Body of pancreas (tissue), 4 donors: ENCODE data around the gene LRCH4.
"Not testable (repeated sequence)": the region's sequence is repeated elsewhere in the genome, so short reads cannot be mapped to it uniquely, and the experiment has no call there.

Source experiments
- CTCF ChIP-seq, 7 experiments: fragments of 450-650 bp in 4 of 7; fragments of 200-600 bp in 3 of 7; sonication (generic) in 3 of 7; IDR thresholded peaks; one replicate each; pipeline ENCODE4 v1.5.1; 2016 to 2019; ENCODE audit warnings: antibody characterized with exemption in 7 of 7
- POLR2A ChIP-seq, 3 donors: fragments of 450-650 bp; IDR thresholded peaks; one replicate each; pipeline ENCODE4 v1.6.1; 2016; ENCODE audit warnings: antibody characterized with exemption in 3 of 3, mild to moderate bottlenecking in 2 of 3

DNA sequence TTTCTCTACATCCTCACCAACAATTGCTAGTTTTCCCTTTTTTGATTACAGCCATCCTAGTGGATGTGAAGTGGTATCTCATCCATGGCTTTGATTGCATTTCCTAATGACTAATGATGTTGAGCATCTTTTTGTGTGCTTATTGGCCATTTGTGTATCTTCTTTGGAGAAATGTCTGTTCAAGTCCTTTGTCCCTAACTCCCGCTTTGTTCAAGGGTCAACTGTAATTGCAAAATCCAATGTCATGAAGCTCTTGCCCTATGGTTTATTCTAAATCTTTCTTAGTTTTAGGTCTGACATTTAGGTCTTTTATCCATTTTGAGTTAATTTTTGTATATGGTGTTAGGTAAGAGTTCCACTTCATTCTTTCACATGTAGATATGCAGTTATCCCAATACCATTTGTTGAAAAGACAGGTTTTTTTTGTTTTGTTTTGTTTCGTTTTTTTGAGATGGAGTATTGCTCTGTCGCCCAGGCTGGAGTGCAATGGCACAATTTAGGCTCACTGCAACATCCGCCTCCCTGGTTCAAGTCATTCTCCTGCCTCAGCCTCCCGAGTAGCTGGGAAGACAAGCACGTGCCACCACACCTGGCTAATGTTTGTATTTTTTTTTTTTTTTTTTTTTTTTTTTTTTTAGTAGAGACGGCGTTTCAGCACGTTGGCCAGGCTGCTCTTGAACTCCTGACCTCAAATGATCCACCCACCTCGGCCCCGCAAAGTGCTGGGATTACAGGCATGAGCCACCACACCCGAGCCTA is 57.6 kb downstream of the LRCH4 start:
- TF ChIP-seq CTCF, POLR2A (IDR thresholded peaks at IDR 0.05): not testable (repeated sequence)
